GM18867 (cell line): ENCODE results near the gene SLC39A2.
A peak's percentile ranks its signal among the peaks of the same experiment; 100 is the strongest.
"Not testable (repeated sequence)": the region's sequence is repeated elsewhere in the genome, so short reads cannot be mapped to it uniquely, and the experiment has no call there.

Experiments
- ATAC-seq: cut with Tn5 transposase; IDR thresholded peaks from one replicate; pipeline ENCODE4 v1.9.1; 2021; ENCODE audit warnings: mild to moderate bottlenecking, moderate library complexity; ENCODE audit not compliant: unreplicated experiment

SLC39A2 gene, protein sequence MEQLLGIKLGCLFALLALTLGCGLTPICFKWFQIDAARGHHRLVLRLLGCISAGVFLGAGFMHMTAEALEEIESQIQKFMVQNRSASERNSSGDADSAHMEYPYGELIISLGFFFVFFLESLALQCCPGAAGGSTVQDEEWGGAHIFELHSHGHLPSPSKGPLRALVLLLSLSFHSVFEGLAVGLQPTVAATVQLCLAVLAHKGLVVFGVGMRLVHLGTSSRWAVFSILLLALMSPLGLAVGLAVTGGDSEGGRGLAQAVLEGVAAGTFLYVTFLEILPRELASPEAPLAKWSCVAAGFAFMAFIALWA

DNA sequence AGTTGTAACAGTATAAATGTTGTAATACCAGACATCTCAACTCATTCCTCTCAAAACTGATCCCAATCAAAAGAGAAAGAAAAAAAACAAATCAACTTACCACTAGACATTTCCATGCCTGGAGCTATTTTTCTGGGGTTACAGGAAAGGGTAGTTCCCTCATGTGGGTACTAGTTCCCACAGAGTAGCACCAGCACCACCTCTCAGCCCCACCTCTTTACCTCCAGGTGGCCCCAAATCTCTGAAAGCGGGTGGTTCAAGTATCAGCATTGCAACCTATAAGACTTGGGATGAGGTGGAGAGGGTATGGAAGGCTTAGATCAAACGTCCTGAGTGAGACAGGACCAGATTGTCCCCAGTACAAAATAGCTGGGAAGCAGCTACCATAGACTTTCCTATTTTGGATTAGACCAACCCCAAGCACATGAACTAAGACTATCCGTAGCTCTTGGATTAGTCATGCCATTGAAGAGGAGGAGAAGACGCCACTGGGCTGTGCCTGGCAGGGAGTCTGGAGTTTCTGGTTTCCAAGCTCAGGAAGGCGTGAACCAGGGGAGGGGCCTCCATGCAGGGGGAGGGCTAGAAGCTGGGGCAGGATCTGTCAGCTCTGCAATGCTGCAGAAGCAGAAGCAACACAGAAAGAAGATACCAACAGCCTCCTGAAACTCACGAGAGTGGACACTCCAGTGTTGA lies at the start of gene SLC39A2:
TSS of gene SLC39A2 (plus strand) at position 620 of the 693 bp plus-strand sequence. CDS start 154 bp downstream, outside the sequence.
- ATAC-seq: no peak

GRCh38 chr14:20954736-20955537 lies 44.2 kb upstream of the SLC39A2 start, which contains the start of gene RNASE2:
TSS of gene RNASE2 (plus strand) at chr14:20955487. CDS start at chr14:20955772, 285 bp downstream.
- not testable (repeated sequence) for ATAC-seq

GRCh38 chr14:20955538-20955873 lies 43.6 kb upstream of the SLC39A2 start:
- ATAC-seq: not testable (repeated sequence)

DNA sequence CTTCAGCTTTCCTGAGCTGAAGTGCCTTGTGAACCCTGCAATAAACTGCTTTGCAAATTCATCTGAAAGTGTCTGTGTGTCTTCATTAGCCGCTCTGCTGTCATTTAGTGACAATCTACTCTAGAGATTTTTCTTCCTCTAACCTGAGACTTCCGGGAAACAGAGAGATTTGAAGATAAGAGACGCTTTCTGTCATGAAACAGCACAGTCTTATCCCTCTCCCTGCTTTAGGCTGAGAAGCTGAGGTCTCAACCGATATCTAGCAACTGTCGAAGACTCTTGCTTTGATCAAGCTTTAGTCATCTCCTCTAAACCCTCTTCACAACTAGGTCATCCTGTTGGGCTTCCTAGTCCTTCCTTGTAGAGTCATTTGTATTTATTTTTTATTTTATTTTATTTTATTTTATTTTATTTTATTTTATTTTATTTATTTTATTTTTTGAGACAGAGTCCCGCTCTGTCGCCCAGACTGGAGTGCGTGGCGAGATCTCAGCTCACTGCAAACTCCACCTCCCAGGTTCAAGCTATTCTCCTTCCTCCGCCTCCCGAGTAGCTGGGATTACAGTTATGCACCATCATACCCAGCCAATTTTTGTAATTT lies 42.6 kb upstream of the SLC39A2 start:
- ATAC-seq: no peak

GRCh38 chr14:20958946-20959345 lies 40.1 kb upstream of the SLC39A2 start:
- not testable (repeated sequence) for ATAC-seq

DNA sequence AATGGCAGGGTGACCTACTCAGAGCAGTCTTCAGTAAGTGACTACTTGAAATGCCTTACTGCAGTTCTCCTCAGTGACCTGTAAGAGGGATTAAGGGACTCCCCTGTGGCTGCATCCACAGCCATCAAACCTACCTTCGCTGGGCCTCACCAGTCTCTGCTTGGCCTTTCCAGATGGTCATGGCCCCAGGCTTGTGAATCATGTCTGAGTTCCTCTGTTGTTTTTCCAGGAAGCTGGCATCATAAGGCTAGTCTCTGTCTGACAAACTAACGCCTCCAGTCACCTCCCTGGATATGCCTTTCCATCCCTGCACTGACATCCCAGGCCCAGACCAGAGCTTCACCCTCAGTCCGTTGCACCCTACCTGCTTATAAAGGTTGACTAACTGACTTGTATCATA lies 29.8 kb upstream of the SLC39A2 start:
- no peak for ATAC-seq

DNA sequence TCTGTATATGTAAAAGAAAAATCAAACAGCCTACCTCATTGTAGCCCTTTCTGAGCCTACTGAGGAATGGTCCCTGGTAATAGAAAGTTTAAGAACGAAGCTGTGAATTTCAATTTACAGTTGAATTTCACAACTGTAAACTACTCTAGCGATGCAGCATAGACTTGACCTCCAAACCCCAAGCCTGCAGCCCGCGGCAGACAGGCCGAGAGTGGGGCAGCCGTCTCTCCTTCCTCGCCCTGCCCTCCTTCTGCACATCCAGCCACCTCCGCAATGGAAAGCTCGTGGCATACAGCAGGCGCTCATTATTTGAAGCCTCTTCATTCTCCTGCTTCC lies 28.5 kb upstream of the SLC39A2 start:
- ATAC-seq: peak; percentile 4

DNA sequence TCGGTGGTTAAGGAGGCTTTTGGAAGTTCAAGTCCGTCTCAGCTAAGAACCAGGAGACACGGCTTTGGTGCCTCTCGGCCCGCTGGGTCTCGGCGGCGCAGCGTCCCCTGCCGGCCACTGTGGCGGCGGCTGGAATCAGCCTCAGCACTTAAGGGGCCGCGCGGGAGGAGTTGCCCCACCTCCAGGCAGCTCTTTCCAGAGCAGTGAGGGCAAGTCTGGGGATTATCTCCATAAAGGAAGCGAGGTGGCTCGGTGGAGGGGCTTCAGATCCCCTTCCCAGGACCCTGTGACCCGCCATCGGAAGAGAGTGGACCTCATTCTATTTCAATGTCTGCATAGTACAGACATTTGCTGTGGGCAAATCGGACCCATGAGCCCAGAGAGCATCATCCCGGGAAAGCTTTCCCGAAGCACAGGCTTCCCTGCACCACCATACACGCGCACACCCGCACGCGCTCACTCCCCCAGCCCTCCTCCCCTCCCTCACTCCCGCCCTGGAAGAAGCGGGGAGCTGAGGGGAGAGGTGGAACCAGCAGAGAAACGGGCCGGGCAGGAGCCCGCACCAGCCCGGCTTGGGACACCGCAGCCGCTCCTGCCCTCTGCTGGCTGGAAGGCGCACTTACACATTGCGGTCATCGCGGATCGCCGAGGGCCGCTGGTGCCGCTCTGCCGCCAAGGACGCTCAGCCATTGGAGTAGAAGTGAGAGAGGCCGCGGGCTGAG lies 27.9 kb upstream of the SLC39A2 start:
- ATAC-seq: peak; percentile 95

GRCh38 chr14:20971705-20972021 lies 27.4 kb upstream of the SLC39A2 start:
- peak; percentile 28 for ATAC-seq

- ATAC-seq: no peak
Measured at GRCh38 chr14:20973501-20973900, 25.6 kb upstream of the SLC39A2 start.

GRCh38 chr14:20976291-20976690 lies 22.8 kb upstream of the SLC39A2 start:
- ATAC-seq: no peak

GRCh38 chr14:20978687-20979086 lies 20.4 kb upstream of the SLC39A2 start:
- no peak for ATAC-seq

GRCh38 chr14:20980906-20981305 lies 18.2 kb upstream of the SLC39A2 start:
- ATAC-seq: no peak

- no peak for ATAC-seq
Measured at GRCh38 chr14:20982646-20983369, 16.3 kb upstream of the SLC39A2 start.

DNA sequence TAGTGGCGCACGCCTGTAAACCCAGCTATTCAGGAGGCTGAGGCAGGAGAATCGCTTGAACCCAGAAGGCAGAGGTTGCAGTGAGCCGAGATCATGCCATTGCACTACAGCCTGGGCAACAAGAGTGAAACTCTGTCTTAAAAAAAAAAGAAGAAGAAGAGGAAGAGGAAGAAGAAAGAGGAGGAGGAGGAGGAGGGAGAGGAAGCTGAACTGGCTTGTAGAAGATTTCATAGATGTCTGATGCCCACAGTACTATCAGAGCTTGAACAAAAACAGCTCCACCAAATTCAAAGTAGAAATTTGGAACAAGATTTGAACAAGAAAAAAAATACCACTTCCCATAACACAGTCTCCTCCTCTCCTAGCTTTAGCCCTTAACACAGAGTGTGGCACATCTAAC lies 13.4 kb upstream of the SLC39A2 start:
- not testable (repeated sequence) for ATAC-seq

DNA sequence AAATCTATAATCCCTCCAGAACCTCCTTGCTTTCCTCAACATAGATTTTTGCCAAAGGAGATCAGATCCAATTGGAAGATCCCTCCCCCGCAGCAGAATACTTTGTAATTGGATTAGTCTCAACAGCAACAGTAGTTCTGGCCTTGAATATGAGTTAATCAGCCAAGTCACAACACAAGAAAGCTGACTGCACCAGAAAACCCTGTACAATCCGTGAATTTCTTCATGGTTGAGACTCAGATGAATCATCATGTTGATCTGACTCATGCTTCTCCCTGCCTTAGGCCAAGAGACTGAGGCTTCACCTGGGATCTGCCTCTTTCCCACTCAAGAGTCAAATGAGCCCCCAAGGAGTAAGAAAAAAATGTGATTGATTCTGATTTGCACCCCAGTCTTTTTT lies 12.3 kb upstream of the SLC39A2 start:
- ATAC-seq: no peak

DNA sequence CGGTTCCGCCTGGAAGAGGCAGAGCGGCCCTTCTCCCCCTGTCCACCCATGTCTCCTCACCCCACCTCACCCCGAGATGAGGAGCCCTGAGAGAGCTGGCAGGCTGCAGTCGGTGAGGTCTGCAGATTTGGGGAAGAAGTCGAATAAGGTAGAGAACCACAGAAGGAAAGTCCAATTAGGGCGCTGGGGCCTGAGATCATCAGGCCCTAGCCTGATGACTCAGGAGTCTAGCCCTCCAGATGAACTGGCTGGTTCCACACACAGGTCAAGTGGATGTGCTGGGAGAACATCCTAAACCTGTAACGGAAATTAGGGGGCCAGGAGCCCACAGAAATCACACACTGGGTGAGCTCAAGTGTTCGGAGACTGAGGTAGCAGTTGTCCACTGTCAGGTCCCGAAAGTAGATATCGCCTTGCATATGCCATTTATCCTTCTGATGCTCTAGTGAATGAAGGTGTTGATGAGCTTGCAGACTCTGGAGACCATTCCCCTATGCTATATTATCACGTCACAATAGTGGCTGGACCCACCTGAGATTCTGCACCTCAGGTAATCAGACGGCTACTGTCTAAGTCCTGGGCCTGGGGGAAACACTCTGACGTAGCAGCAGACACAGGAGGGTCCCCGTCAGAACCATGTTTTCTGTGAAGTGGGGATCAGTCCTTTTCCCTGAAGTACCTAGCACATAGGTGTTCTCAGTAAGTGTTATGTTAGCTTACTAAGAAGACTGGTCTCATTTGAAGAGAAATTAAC lies 10.2 kb upstream of the SLC39A2 start:
- ATAC-seq: no peak

DNA sequence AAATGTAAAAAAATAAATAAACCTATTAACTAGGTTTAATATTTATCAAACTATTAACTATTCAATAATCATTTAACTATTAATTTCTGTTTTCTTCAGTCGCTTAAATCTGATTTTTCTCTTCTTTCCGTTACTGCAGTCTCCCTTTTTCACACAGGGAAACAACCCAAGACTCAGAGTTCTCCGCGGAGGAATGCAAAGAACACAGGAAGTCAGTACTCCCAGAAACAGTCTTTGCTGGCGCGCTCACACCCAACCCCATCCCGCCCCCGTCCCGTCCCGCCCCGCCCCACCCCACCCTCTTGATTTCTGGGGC lies 9.7 kb upstream of the SLC39A2 start:
- no peak for ATAC-seq

- ATAC-seq: peak; percentile 94
Measured at GRCh38 chr14:20989787-20990600, 9.1 kb upstream of the SLC39A2 start, which contains the start of gene METTL17. TSS of gene METTL17 (plus strand) at chr14:20989980. CDS start at chr14:20990003, 23 bp downstream.
